T follicular helper cell (primary cell): Measurements from ENCODE around the gene CEP63.

Experiments used
- DNase-seq: peaks from one replicate; pipeline ENCODE4 v3.0.0-alpha.2; 2020; ENCODE audit warnings: low read depth

Gene CEP63

DNA sequence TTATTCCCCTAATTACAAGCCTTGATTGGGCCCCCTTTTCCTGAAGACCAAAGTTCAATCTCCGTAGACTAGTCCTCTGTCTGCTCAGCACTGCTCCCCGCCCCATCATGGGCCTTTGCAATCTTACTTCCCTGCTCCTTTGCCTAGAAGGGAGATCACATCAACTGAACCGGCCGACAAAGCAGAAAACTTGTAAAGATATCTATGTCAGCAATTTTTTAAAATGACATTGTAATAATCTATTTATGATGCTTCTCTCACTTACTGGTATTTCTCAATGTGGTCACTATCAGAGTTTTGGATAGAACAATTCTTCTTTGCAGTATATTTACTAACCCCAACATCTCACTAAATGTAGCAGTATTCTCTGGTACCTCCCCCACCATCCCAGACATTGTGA is 17.3 kb upstream of the CEP63 start:
- no peak for DNase-seq

DNA sequence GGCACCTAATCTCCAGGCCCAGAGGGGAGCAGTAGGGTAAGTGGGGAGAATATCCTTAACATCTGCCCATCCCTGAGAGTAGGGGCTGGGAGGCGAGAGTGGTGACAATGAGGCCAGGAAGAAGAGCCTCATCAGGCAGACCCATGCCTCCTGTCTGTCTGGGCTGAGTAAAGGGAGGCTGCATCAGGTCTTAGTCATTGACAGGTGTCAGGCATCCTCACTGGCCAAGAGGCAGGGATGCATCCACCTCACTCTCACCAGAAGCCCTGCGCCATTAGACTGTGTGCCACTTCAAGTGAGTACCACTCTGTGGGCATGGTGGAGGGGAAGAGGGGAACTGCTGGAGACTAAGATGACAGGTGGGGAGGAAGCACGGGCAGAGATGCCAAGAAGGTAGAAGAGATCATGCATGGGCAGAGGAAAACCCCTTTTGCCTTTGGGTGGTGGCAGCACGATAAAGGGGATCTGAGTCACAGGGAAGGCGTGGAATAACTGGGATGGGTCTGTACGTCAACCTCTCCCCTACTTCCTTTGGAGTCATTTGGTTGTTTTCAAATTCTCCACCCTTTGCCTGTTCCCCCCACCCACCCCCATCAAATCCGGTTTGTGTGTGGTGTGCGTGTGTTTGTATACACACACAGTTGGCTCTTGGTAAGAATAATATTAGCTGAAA is 14.2 kb upstream of the CEP63 start:
- no peak for DNase-seq

DNA sequence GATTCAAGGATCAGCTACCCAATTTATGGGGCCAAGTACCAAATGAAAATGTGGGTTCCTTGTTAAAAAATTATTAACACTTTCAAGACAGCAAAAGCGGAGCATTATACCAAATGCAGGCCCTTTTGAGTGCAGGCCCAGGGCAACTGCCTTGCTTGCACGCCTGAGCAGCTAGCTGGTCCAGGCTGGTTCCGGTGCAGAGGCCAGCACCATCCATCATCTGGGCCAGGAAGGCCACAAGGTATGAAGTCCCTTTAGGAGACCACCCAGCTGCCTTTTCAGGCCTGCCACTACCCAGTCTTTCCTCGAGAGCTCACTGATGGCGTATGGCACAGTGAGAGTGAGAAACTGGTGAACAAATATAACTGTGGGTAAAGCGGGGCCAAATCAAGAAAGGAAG is 13.0 kb upstream of the CEP63 start:
- DNase-seq, result no peak

DNA sequence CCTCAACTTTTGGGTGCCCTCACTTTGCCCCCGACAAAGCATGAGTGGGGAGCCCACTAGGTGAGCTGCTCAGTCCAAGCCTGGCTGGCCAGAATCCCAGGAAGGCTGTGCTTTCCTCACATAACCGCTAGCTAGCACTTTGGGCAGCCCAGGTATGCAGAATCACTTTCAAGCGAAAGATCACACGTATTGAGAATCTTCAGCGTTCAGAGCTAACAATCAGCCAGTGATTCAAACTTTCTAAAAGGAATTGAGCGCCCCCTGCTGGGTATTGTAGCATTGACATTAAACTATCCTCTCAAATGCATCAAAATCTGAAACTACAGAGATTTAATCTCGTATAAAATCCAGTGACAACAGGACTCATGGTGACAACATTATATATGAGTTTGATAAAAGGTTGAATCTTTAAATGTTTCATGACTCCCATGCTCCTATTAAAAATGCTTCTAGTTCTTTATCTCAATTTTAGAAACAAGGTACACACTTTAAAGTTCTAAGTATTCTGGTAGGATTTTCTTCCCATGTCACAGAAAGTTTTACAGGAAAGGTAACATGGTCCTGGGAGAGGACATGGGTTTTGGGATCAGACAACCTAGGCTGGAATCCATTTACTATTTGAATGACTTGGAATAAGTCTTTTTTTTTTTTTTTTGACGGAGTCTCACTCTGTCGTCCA is 11.8 kb upstream of the CEP63 start:
- DNase-seq, result peak; percentile 66

DNA sequence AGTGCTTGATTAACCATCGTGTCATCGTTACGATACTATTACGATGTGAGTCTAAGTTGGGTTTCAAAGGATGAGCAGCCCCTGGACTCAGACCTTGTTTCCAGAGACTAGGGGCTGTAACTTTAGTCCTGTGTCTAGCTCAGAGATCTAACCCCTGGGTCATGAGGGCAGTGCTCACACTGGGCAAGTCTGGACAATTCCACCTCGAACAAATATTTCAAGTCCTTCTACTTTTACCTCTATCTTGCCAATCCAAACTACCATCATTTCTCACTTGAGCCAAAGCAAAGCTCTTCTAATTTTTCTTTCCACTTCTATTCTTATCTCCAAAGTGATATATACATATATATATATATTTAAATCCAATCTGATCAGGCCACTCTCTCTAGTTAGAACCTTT is 10.9 kb upstream of the CEP63 start:
- no peak for DNase-seq

DNA sequence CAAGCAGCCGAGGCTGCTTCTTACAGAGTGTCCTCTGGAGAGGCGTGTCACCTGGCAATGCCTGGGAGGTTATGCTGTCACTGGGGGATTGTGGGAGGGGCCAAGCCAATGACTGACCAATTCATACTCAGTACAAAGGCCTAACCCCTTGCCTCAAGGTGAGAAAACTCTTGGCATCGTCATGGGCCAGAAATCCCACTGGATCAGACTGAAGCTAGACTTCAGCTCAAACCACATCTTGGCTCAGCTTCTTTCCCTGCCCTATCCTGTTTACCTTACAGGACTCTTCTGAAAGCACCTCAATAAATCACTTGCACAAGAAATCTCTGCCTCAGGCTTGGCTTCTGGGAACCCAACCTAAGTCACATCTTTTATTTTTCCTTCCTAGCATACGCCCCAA is 9.6 kb upstream of the CEP63 start:
- no peak for DNase-seq

DNA sequence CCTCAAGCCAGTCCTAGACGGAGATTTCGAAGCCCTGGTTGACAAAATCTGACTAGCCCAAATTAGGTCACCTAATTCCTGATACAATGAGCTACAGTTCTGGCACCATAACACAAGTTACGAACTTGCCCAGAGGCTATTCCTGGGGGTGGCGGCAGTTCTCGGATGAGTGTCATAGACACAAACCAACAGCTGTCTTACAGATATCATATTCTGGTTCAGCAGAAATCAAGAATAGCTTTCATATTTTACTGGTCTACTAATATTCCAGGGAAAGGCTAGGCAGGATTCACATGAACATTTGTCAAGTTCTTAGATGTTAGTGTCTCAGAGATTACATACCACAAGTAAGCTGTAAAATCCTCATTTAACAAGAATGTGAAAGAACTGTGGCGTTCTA is 8.9 kb upstream of the CEP63 start:
- DNase-seq, result no peak

DNA sequence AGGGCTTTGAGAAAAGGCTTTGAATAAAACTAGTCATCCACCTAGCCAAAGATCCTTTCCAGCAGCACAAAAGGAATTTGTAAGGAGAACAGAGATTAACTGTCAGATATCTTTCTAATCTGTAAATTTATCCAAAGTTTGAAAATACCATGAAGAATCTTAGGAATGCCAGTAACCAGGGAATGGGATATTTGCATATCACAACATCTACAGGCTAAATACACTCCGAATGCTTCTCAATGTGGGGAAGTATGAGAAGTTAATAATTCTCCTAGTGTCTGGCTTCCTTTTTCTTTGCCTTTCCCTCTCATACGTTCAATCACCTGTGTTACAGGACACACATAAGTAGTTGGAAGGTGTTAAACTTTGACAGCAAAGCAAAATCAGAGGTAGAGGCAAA is 7.9 kb upstream of the CEP63 start:
- no peak for DNase-seq

DNA sequence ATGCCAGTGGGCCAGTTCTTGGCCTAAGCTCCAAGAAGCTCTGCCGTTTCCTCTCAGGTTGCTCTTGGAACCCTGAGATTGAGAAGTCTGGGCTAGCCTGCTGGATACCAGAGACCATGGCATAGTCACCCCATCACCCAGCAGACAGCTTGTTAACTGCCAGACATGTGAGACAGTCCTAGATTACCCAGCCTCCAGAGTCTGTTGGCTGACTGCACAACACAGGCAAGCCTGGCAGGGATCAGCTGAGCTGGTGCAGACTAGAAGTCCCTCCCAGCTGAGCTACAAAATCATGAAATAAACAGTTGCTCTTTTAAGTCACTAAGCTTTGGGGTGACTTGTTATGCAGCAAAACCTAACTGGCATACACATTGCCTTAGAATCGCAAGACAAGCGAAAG is 5.3 kb upstream of the CEP63 start:
- DNase-seq, result no peak

DNA sequence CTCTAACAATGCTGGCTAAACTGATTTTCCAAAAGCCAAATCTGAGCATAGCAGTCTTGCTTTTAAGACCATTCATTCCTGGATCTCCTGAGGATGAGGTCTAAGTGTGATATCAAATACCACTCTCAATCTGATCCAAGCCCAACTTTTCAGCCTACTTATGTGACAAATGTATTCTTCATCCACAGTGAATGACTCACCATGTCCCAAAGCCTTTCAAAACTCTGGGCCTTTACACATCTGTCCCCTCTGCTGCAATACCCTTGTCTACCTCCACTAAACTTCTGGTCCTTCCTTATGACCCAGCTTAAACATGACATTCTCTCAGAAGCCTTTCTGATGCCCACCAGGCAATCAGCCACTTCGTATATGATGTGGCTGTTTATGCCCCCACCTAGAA is 4.7 kb upstream of the CEP63 start:
- DNase-seq, result no peak

DNA sequence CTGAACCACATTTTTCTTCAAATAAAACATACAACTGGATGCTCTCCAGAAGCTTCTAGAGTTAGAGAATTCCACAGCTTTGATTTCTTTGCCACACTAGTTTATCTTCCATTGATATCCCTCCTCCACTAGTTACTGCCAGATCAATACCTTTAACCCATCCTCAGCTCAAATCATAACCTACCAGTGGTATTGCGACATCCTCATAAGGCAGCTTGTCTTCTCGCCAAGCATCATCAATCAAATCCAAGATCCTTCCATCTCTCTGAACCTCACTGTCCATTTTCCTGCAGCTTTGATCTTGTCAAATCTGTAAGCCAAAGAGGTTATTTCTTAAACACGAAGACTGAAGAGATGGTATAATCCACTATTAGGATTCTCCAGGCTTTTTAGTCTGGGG is 3.2 kb upstream of the CEP63 start:
- no peak for DNase-seq

DNA sequence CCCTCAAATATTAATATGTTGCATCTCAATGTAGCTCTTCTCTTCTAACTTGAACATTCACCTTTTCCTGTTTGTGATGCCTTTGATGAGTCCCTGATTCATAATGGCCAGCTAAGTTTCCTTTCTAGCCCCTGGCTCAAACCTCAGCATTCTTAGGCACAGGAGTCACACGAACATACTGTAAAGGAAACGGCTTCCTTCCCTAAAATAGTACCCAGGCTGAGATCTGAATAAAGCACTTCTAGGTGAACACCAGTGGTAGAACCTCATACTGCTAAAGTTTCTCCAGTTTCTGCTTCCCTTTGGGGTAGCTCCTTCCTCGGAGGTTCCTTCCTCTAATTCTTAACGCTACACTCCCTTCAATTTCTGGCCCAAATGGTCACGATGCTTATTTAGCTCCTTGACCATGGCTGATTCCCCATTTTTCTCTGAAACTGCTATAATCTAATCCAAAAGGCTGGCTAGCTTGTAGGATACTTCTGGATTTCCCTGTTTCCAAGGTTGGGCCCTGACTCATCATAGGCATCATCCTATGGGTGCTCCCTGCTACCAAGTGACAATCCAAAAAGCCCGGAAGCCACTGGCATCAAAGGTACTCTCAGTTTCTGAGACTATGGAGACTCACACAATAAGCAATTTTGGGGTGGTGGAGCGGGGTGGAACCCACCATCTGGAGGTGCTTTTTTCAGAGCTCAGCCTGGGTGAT is 2.5 kb upstream of the CEP63 start:
- no peak for DNase-seq

DNA sequence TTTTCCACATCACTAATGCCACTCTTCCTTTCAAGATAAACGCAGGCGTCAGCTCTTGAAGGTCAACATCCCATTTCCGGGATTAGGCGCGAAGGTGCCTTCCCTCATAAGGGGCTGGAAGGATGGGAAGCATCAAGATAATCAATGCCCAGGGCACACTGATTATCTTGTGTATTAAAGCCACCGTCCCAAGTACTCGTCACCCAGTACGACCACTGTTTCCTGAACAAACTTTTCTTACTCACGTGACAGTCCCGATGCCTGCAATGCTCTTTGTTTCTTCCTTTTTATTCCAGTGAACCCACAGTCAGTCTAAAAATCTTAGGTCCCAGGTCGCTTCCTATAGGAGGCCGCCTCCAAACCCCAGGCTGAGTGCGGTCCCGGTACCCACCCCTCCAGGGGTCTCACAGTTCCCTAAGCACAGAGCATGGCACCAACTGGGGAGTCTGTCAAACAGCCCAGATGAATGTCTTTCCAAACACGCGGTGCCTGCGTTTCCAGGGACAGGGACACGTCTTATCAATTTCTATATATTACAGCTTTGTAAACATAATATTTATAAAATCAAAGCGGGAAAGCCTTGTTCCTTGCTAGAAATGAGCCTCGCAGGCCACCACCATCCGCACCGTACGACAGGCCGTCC is 661 bp upstream of the CEP63 start:
- no peak for DNase-seq

DNA sequence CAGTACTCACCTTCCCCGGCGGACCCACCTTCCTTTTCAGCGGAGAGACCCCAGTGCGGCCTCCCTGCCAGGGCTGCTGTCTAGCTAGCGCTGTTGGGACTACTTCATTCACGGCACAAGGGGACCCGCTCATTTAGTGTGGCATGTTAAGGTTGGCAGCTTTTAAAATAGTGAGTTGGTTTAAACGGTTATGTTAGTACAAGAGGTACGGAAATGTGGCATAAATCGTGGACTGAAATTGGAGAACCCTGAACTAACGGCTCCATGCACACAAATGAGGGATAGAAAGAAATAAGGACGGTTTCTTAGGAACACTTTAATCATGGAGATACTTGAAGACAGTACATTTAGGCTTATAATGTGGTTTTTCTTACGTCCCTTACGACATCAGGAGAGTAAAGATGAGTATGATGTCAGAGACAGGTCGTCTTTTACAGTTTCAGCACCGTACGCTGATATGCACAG is 752 bp downstream of the CEP63 start:
- DNase-seq, result peak; percentile 25

DNA sequence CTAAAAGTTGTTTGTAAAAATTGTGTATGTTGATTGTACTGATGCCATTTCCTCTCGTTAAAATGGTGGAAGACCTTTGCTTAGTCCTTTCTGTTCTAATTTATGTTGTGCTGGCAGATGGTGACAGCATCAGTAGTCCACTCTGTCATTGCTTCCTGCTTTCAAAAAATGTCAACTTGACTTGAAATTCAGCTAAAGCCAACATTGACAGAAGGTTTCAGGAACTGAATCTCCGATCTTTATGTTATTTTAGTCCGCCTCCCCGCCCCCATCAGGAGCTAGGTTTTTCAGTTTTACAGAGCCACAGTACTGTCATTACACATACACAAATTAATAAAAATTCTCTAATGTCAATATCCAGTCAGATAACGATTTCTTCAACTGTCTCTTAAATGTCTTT is 1.5 kb downstream of the CEP63 start:
- DNase-seq, result no peak

DNA sequence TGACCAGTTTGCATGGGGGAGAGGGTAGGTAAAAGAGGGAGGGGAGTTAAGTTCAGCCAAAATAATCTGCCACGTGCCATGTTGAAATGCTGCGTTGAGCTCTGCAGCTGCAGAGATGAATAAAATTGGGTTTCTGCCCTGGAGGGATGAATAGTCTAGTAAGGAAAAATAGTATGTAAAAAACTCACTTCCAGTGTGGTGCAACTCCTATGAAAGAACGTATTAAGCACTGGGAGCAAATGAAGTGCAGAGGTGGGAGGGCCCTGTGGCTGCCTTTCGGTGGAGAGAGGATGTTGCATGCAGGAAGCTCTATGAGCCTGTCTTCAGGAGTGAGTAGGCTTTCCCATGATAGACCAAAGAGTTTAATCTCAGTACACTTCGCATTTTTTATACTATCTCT is 8.6 kb downstream of the CEP63 start:
- DNase-seq, result no peak

DNA sequence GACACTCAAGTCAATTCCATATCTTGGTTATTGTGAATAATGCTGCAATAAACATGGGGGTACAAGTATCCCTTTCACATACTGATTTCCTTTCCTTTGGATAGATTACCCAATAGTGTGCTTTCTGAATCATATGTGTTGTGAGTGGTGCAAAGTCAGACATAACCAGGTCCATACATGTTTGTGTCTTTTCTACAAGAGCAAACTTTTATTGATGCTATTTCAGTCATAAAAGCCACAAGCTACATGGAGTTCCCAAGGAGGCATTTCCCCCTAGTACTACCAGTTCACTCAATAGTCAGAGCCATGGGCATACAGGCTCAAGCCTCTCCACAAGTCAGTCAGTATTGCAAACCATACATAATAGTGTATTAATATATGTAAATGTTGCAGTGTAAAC is 10.1 kb downstream of the CEP63 start:
- DNase-seq, result no peak

DNA sequence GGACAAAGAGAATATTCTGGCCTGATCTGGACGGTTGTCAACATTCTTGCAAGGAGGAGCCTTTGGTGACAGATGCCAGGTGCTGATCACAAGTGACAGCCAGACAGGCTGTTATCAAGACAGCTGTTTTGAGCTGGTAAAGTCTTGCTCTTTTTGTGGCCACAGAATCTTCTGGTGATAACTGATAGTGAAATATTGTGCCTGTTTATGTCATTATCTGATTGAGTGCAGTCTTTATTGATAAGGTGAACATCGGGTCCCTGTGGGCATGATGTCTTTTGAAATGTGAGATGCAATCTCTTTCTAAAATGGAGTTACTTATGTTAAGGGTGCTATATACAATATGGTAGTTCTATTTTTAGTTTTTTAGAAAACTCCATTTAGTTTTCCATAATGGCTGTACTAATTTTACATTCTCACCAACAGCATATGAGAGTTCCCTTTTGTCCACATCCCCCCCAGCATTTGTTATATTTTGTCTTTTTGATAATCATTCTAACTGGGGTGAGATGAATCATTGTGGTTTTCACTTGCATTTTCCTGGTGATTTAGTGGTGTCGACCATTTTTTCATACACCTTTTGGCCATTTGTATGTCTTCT is 10.7 kb downstream of the CEP63 start:
- DNase-seq, result no peak

DNA sequence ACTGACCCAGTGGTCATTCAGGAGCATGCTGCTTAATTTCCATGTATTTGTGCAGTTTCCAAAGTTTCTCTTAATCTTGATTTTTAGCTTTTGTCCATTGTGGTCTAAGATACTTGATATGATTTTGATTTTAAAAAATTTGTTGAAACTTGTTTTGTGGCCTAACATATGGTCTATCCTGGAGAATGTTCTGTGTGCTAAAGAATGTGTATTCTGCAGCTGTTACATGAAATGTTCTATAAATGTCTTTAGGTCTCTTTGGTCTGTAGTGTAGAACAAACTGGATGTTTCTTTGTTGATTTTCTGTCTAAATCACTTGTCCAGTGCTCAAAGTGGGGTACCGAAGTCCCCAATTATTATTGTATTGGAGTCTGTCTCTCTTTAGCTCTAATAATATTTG is 17.4 kb downstream of the CEP63 start:
- no peak for DNase-seq

DNA sequence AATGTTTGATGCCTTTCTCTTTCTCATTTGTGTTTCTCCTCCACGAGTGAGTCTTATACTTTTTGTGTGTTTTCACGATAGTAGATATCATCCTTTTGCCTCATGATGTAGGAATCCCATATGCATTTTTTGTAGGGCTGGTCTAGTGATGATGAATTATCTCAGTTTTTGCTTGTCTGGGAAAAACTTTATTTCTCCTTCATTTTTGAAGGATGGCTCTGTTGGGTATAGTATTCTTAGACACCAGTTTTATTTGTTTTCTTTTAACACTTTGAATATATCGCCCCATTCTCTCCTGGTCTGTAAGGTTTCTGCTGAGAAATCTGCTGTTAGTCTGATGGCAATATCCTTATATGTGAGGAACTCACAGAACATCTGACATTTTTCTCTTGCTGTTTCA is 18.3 kb downstream of the CEP63 start:
- no peak for DNase-seq

DNA sequence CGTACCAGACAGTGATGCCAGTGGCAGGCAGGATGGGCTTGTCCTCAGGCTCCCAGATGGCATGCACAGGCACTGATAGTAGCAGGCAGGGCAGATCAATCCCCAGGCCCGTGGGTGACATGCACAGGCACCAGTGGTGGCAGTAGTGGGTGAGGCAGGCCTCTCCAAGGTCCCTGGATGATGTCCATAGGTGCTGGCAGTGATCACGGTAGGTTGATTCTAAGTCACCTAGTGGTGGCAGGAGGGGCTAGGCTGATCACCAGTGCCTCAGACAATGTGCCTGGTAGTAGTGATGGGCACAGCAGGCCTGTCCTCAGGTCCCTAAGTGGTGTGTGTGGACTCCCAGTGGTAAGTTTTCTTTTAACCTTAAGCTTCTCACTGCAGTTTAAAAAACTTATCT is 19.6 kb downstream of the CEP63 start:
- no peak for DNase-seq

DNA sequence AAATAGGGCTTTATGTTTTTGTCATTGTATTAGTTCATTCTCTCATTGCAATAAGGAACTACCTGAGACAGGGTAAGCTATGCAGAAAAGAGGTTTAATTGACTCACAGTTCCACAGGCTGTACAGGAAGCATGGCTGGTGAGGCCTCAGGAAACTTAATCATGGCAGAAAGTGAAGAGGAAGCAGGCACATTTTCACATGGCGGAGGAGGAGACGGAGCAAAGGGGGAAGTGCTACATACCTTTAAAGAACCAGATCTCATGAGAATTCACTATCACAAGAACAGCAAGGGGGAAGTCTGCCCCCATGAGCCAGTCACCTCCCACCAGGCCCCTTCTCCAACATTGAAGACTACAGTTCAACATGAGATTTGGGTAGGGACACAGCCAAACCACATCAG is 25.6 kb downstream of the CEP63 start:
- DNase-seq, result no peak

DNA sequence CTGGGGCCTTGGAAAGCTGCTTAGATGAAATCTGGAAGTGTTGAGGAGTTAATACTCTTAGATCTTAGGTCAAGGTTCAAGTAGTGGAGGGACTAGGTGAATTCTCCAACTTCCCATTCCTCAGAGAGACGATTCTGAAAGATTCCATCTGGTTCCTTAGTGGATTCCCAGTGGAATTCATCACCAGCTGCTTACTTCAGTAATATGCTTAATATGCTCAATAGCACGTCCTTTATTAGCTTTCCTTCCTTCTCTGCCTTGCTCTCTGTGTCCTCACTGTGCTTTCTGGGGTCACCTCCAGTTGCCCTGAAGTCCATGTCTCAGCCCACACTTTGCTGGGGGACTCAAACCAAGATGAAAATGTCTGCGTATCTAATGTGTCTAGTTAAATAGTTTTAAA is 31.0 kb downstream of the CEP63 start:
- DNase-seq, result no peak
